C4-2B (cell line): ENCODE results near the gene TMEM221.

Experiments
- H3K27ac ChIP-seq: fragments of 450-650 bp; 2 replicates; pipeline ENCODE4 v1.5.1; 2017
- CTCF ChIP-seq: fragments of 450-650 bp; conservative IDR thresholded peaks from 2 replicates; pipeline ENCODE4 v1.5.1; 2017; ENCODE audit warnings: mild to moderate bottlenecking
- ZFX ChIP-seq: fragments of 450-650 bp; IDR thresholded peaks from 2 replicates; pipeline ENCODE4 v1.6.1; 2017

TMEM221 gene

GRCh38 chr19:17436094-17436873 is 12.2 kb downstream of the TMEM221 start:
- no peak for TF ChIP-seq CTCF
- no peak for TF ChIP-seq ZFX
- no peak overlapping the region for H3K27ac ChIP-seq

- TF ChIP-seq CTCF (no peak), ZFX (no peak)
- H3K27ac ChIP-seq: no peak overlapping the region
Measured at GRCh38 chr19:17435218-17435617, 13.2 kb downstream of the TMEM221 start.

DNA sequence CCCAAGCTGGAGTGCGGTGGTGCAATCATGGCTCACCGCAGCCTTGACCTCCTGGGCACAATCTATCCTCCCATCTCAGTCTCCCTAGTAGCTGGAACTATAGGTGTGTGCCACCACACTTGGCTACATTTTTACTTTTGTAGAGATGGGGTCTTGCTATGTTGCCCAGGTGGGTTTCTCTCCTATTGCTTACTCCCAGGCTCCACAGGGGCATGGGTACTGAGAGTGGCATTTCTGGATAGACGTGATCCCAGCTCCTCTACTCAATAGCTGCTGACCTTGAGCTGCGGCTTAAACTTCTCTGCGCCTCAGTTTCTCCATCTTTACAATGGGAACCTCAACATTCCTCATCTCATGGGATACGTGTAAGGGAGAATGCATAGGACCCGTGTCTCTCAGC is 17.1 kb downstream of the TMEM221 start:
- no peak for TF ChIP-seq CTCF
- TF ChIP-seq ZFX: no peak
- no peak overlapping the region for H3K27ac ChIP-seq

GRCh38 chr19:17429641-17430113 is 18.8 kb downstream of the TMEM221 start:
- no peak overlapping the region for H3K27ac ChIP-seq
- TF ChIP-seq ZFX: no peak
- TF ChIP-seq CTCF: no peak

- no peak overlapping the region for H3K27ac ChIP-seq
- no peak for TF ChIP-seq ZFX
Measured at GRCh38 chr19:17424743-17425365, 23.6 kb downstream of the TMEM221 start.

GRCh38 chr19:17423429-17424208 is 24.8 kb downstream of the TMEM221 start:
- H3K27ac ChIP-seq: no peak overlapping the region

DNA sequence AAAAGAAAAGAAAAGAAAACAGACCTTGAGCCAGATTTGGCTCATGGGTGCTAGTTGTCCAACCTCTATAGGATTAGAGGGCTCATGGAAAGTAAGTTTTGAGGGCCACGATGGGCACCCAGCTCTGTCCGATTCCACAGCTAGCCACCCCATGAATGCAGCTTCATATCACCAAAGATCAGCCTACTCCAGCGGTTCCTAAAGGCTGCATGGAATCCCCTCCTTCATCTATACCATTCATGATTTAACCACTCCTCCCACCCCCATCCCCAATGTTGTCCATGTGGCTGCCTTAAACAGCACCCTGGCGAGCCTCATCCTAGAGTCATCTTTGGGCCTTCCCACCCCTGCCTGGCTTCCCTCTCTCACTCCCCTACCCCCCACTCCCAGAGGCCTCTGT is 26.5 kb downstream of the TMEM221 start:
- no peak for TF ChIP-seq CTCF
- TF ChIP-seq ZFX: no peak
- H3K27ac ChIP-seq: no peak overlapping the region

More at GRCh38 chr19:17423429-17424208, 24.8 kb downstream of the TMEM221 start:
- no peak for TF ChIP-seq ZFX

- H3K27ac ChIP-seq: peak overlapping the region; percentile 72
- no peak for TF ChIP-seq CTCF
- TF ChIP-seq ZFX: no peak
Measured at GRCh38 chr19:17420475-17420924, 28.0 kb downstream of the TMEM221 start.
